Measurements from ENCODE around the gene SH2D1B. TPM values are rescaled to one million over a fixed set of nuclear protein-coding genes. Genes with fewer than 3 reads are reported as not detected.

Gene SH2D1B
- total RNA-seq, 1 donor from 2014 or later: 1.9 TPM

- no peaks in the 10 kb centered on the region for H3K27me3 ChIP-seq
- H3K36me3 ChIP-seq: no peaks in the 10 kb centered on the region
- H3K9me3 ChIP-seq: no peaks in the 10 kb centered on the region
- H3K4me1 ChIP-seq: peaks cover 10% of the 10 kb centered on the region
- no peak for TF ChIP-seq CTCF (IDR thresholded peaks at IDR 0.05)
- intact Hi-C loops (cut with DNase I): loop anchor here (10.0 kb wide), 1 partner anchor 330 kb away; no protein-coding TSS in a partner anchor
- ATAC-seq (no peak), DNase-seq (no peak)
- H3K4me3 ChIP-seq: no peak overlapping the region
- H3K27ac ChIP-seq: no peak overlapping the region
These were observed 26.7 kb downstream of the SH2D1B start for GRCh38 chr1:162385280-162385623.

- no peak for TF ChIP-seq CTCF (IDR thresholded peaks at IDR 0.05)
- Histone ChIP-seq H3K27ac (no peak overlapping the region), H3K36me3 (no peaks in the 10 kb centered on the region), H3K9me3 (no peaks in the 10 kb centered on the region), H3K4me1 (peaks cover 10% of the 10 kb centered on the region), H3K27me3 (no peaks in the 10 kb centered on the region), H3K4me3 (no peak overlapping the region)
- intact Hi-C loops (cut with DNase I): loop anchor here (10.0 kb wide), 1 partner anchor 330 kb away; no protein-coding TSS in a partner anchor
- DNase-seq (no peak), ATAC-seq (no peak)
These were observed 27.2 kb downstream of the SH2D1B start for GRCh38 chr1:162384601-162385279.

- Histone ChIP-seq H3K36me3 (no peaks in the 10 kb centered on the region), H3K27me3 (no peaks in the 10 kb centered on the region), H3K4me3 (no peak overlapping the region), H3K27ac (no peak overlapping the region), H3K4me1 (peaks cover 10% of the 10 kb centered on the region), H3K9me3 (no peaks in the 10 kb centered on the region)
- ATAC-seq (no peak), DNase-seq (no peak)
- intact Hi-C loops (cut with DNase I): loop anchor here (10.0 kb wide), 1 partner anchor 329 kb away; no protein-coding TSS in a partner anchor
- no peak for TF ChIP-seq CTCF (IDR thresholded peaks at IDR 0.05)
These were observed 27.8 kb downstream of the SH2D1B start for GRCh38 chr1:162384116-162384515.

GRCh38 chr1:162383516-162383915 is 28.4 kb downstream of the SH2D1B start:
- DNase-seq: no peak
- H3K27me3 ChIP-seq: no peaks in the 10 kb centered on the region
- no peak for ATAC-seq
- intact Hi-C loops (cut with DNase I): loop anchor here (10.0 kb wide), 1 partner anchor 329 kb away; no protein-coding TSS in a partner anchor
- H3K4me3 ChIP-seq: no peak overlapping the region
- no peak for TF ChIP-seq CTCF (IDR thresholded peaks at IDR 0.05)
- peaks cover 10% of the 10 kb centered on the region for H3K4me1 ChIP-seq
- no peak overlapping the region for H3K27ac ChIP-seq
- H3K36me3 ChIP-seq: no peaks in the 10 kb centered on the region
- no peaks in the 10 kb centered on the region for H3K9me3 ChIP-seq

GRCh38 chr1:162383091-162383490 is 28.8 kb downstream of the SH2D1B start:
- Histone ChIP-seq H3K27ac (no peak overlapping the region), H3K36me3 (no peaks in the 10 kb centered on the region), H3K9me3 (no peaks in the 10 kb centered on the region), H3K4me3 (no peak overlapping the region), H3K4me1 (peaks cover 10% of the 10 kb centered on the region), H3K27me3 (no peaks in the 10 kb centered on the region)
- TF ChIP-seq CTCF (IDR thresholded peaks at IDR 0.05): no peak
- intact Hi-C loops (cut with DNase I): loop anchor here (10.0 kb wide), 1 partner anchor 328 kb away; no protein-coding TSS in a partner anchor
- no peak for ATAC-seq
- no peak for DNase-seq

Data from upper lobe of right lung (tissue), 1 donor.